GM21786 (cell line): ENCODE results near the gene TMPO.
"Not testable (repeated sequence)": the region's sequence is repeated elsewhere in the genome, so short reads cannot be mapped to it uniquely, and the experiment has no call there.

Experiments
- ATAC-seq: cut with Tn5 transposase; IDR thresholded peaks from one replicate; pipeline ENCODE4 v1.9.1; 2021; ENCODE audit not compliant: unreplicated experiment

TMPO gene

GRCh38 chr12:98576795-98577194 is 61.4 kb downstream of the TMPO start:
- not testable (repeated sequence) for ATAC-seq

GRCh38 chr12:98578392-98578791 is 63.0 kb downstream of the TMPO start:
- no peak for ATAC-seq

GRCh38 chr12:98578821-98579220 is 63.4 kb downstream of the TMPO start:
- ATAC-seq = no peak

- ATAC-seq = no peak
Measured at GRCh38 chr12:98579347-98579746, 64.0 kb downstream of the TMPO start.

- ATAC-seq = no peak
Measured at GRCh38 chr12:98579835-98580234, 64.4 kb downstream of the TMPO start.

- ATAC-seq = no peak
Measured at GRCh38 chr12:98580695-98581094, 65.3 kb downstream of the TMPO start.

GRCh38 chr12:98581101-98581500 is 65.7 kb downstream of the TMPO start:
- no peak for ATAC-seq

- no peak for ATAC-seq
Measured at GRCh38 chr12:98582093-98582492, 66.7 kb downstream of the TMPO start.

GRCh38 chr12:98587084-98587483 is 71.7 kb downstream of the TMPO start:
- no peak for ATAC-seq

GRCh38 chr12:98591209-98591608 is 75.8 kb downstream of the TMPO start:
- no peak for ATAC-seq

- ATAC-seq = no peak
Measured at GRCh38 chr12:98592825-98593322, 77.5 kb downstream of the TMPO start.

- peak; percentile 100 for ATAC-seq
Measured at GRCh38 chr12:98593351-98594049, 78.1 kb downstream of the TMPO start, which contains the start of gene SLC25A3. Gene SLC25A3, plus strand, starts transcription at chr12:98593686. Its CDS starts 293 bp downstream, at chr12:98593979.

GRCh38 chr12:98594050-98594835 is 78.9 kb downstream of the TMPO start:
- ATAC-seq = no peak

GRCh38 chr12:98595243-98595988 is 80.0 kb downstream of the TMPO start:
- no peak for ATAC-seq

- not testable (repeated sequence) for ATAC-seq
Measured at GRCh38 chr12:98597313-98597712, 81.9 kb downstream of the TMPO start.
